Caco-2 (cell line): ENCODE results near the gene GRN. TPM values are rescaled to one million over a fixed set of nuclear protein-coding genes. Genes with fewer than 3 reads are reported as not detected.

Experiments used
- BruUV-seq: library from RNA; stranded (reverse); fragments of 400-500 nt; replicated peaks from 2 replicates; lab custom pipeline; 2021; lab: Mats Ljungman, UMichigan
- CTCF ChIA-PET: fragments of 300-600 bp; sonication (Branson Sonifier 250); formaldehyde crosslinking; loops from one replicate; lab custom pipeline; 2022; ENCODE audit warnings: antibody characterized with exemption; lab: Charles Lee
- POLR2A ChIA-PET: fragments of 300-600 bp; sonication (Branson Sonifier 250); formaldehyde crosslinking; loops from one replicate; lab custom pipeline; 2022; ENCODE audit warnings: antibody characterized with exemption; lab: Charles Lee
- DNase-seq, 2 experiments: peaks; one replicate each; pipeline versions ENCODE4 v3.0.0 to v3.0.0-alpha.2; 2020 to 2022
- H3K27me3 ChIP-seq: replicated peaks from 2 replicates; pipeline ENCODE4 v1.6.0; 2011; ENCODE audit warnings: low read length; ENCODE audit not compliant: control insufficient read depth, insufficient read depth
- H3K36me3 ChIP-seq: 2 replicates; pipeline ENCODE4 v1.5.1; 2011; ENCODE audit warnings: low read length; ENCODE audit not compliant: control insufficient read depth, insufficient read depth
- H3K4me1 ChIP-seq: fragments of 250-450 bp; sonication (Bioruptor Pico); 2 replicates; pipeline ENCODE4 v1.5.1; 2020; ENCODE audit warnings: mild to moderate bottlenecking
- H3K4me3 ChIP-seq: 2 replicates; pipeline ENCODE4 v1.5.1; 2011; ENCODE audit warnings: low read depth, mild to moderate bottlenecking, control low read depth, low read length
- H3K9me3 ChIP-seq: fragments of 250-450 bp; sonication (Bioruptor Pico); 2 replicates; pipeline ENCODE4 v1.5.1; 2020; ENCODE audit warnings: mild to moderate bottlenecking, moderate library complexity
- H3K27ac Mint-ChIP-seq: one replicate; pipeline ENCODE4 v1.8.0; 2022; ENCODE audit warnings: mixed read lengths; ENCODE audit not compliant: unreplicated experiment
- H3K27me3 Mint-ChIP-seq: one replicate; pipeline ENCODE4 v1.8.0; 2022; ENCODE audit warnings: mixed read lengths; ENCODE audit not compliant: insufficient read depth, unreplicated experiment
- H3K36me3 Mint-ChIP-seq: one replicate; pipeline ENCODE4 v1.8.0; 2022; ENCODE audit warnings: mild to moderate bottlenecking, mixed read lengths; ENCODE audit not compliant: insufficient read depth, unreplicated experiment
- H3K4me1 Mint-ChIP-seq: one replicate; pipeline ENCODE4 v1.8.0; 2022; ENCODE audit warnings: low read depth, mixed read lengths; ENCODE audit not compliant: unreplicated experiment
- H3K4me3 Mint-ChIP-seq: one replicate; pipeline ENCODE4 v1.8.0; 2022; ENCODE audit warnings: mild to moderate bottlenecking, moderate library complexity, mixed read lengths; ENCODE audit not compliant: unreplicated experiment
- H3K9me3 Mint-ChIP-seq: one replicate; pipeline ENCODE4 v1.8.0; 2022; ENCODE audit warnings: mixed read lengths; ENCODE audit not compliant: unreplicated experiment
- CTCF ChIP-seq, 2 experiments: fragments of 200-600 bp in 1 of 2; IDR thresholded peaks; 1 replicate in 1 of 2; 2 replicates in 1 of 2; pipeline versions ENCODE4 v1.5.1 to v1.8.0; 2011 to 2022; ENCODE audit warnings: antibody characterized with exemption in 1 of 2, control low read depth in 1 of 2, inconsistent platforms in 1 of 2, low read depth in 1 of 2, low read length in 1 of 2, mild to moderate bottlenecking in 1 of 2, moderate library complexity in 1 of 2; ENCODE audit not compliant: insufficient read depth in 1 of 2, severe bottlenecking in 1 of 2, unreplicated experiment in 1 of 2
- intact Hi-C: fragments of 100-400 bp; cut with micrococcal nuclease; formaldehyde crosslinking; loops from one replicate; pipeline ENCODE4 v1.10.0; 2022; ENCODE audit not compliant: unreplicated experiment
- total RNA-seq: library from RNA; stranded (reverse); gene quantifications from 2 replicates; pipeline ENCODE4 v1.2.3, GENCODE V29; 2022

The GRN gene
- total RNA-seq, 1 experiment from 2014 or later = 167 TPM

- no peaks in the 10 kb centered on the region for H3K36me3 Mint-ChIP-seq
- no peaks in the 10 kb centered on the region for H3K9me3 Mint-ChIP-seq
- Histone ChIP-seq H3K4me3 (no peak overlapping the region), H3K27me3 (no peaks in the 10 kb centered on the region), H3K9me3 (no peaks in the 10 kb centered on the region), H3K4me1 (no peaks in the 10 kb centered on the region), H3K36me3 (no peaks in the 10 kb centered on the region)
- peaks cover 3% of the 10 kb centered on the region for H3K27me3 Mint-ChIP-seq
- H3K4me1 Mint-ChIP-seq = no peaks in the 10 kb centered on the region
- CTCF ChIA-PET = interaction anchor here (1.0 to 1.6 kb wide), 2 partner anchors 9 to 13 kb away, joined by 4 to 5 read pairs; partner anchors contain the start of gene FAM171A2
- no peak overlapping the region for H3K4me3 Mint-ChIP-seq
- no peak for DNase-seq
- H3K27ac Mint-ChIP-seq = no peak overlapping the region
- no peak for TF ChIP-seq CTCF (IDR thresholded peaks at IDR 0.05; ENCODE audit: insufficient read depth in 1 of 2, low read depth in 1 of 2, low read length in 1 of 2, severe bottlenecking in 1 of 2, unreplicated experiment in 1 of 2)
- no TSS peak for BruUV-seq
- POLR2A ChIA-PET = interaction anchor here (0.5 kb wide), 1 partner anchor 361 kb away, joined by 4 read pairs; no protein-coding TSS in a partner anchor
- intact Hi-C loops = no loop called here
These were observed 26.9 kb downstream of the GRN start for GRCh38 chr17:44372036-44372435.

DNA sequence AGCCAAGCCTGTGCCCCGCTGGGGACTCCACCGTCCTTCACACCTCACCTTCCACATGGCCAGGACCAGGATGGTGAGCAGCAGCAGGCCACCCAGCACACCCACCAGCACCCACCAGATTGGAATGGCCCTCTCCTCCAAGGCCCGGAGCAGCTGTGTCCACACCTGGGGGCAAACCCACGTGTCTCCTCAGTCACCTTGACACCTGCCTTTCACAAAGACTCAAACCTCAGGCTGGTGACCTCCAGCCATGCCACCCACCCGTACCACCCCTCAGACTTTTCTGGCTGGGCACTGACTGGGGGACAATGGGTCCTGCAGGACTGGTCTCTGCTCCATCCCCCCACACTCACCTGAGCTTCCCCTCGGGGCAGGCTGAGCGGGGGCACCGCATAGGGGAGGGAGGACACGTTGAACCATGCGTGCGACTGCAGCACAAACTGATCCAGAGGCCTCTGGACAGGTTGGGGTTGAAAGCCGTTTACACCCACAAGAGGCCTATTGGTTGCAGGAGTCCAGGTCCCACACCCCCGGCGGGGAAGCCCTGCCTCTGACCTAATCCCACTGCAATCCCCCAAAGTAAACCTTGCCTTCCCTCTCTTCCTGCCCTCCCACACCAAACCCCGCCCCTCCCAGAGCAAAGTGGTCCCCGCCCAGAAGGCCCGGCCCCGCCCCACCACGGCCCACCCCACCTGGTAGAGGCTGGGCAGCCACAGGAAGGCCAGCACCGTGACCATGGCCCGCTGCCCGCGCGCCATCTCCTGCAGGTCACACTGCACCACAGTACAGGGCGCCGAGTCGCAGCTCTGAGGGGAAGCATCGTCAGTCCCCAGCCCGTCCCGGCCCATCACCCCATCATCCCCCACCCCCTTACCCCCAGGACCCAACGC is 29.4 kb downstream of the GRN start:
- TF ChIP-seq CTCF (IDR thresholded peaks at IDR 0.05; ENCODE audit: insufficient read depth in 1 of 2, low read depth in 1 of 2, low read length in 1 of 2, severe bottlenecking in 1 of 2, unreplicated experiment in 1 of 2) = no peak
- Histone ChIP-seq H3K27me3 (no peaks in the 10 kb centered on the region), H3K9me3 (no peaks in the 10 kb centered on the region), H3K4me1 (no peaks in the 10 kb centered on the region), H3K36me3 (no peaks in the 10 kb centered on the region), H3K4me3 (no peak overlapping the region)
- H3K9me3 Mint-ChIP-seq = no peaks in the 10 kb centered on the region
- H3K4me3 Mint-ChIP-seq = no peak overlapping the region
- intact Hi-C loops = no loop called here
- CTCF ChIA-PET = no interaction called here
- H3K27me3 Mint-ChIP-seq = peaks cover 4% of the 10 kb centered on the region
- BruUV-seq = no TSS peak
- no peak overlapping the region for H3K27ac Mint-ChIP-seq
- H3K36me3 Mint-ChIP-seq = no peaks in the 10 kb centered on the region
- DNase-seq = no peak
- H3K4me1 Mint-ChIP-seq = no peaks in the 10 kb centered on the region
- POLR2A ChIA-PET = no interaction called here

DNA sequence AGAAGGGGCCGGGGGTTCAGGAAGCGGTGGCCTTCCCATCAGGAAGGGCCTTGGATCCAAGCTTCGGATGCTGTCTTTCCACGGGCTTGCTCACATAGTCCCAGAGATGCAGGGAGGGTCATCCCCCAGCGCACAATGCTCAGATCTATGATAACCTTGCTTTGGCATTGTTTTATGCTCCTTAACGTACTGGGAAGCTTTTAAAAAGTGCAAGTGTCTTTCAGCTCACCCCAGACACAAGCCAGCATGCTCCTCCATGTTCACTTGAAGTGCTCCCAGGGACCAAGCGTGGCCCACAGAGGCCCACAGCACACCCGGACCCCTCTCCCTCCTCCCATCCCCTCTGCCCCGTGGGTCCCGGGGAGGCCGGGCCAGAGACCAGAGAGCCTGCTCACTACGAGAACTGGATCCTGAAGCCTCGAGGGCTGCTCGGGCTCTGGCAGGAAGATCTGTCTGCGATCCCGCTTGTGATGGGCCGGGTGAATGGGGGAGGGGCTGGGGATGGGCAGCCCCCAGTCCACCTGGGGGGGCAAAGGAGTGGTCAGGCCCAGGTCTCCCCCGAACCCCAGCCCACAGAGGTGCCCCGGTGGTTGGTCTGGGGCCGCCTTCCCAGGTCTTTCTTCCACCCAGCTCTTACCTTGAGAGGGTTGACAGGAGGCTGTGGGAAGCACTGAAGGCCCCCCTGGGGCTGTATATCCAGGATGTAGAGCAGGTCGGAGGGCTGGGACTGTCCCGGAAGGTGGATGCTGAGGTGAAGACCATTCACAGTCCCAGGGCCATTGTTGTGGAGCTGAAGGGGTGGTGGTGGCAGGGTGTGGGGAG is 30.3 kb downstream of the GRN start:
- H3K4me3 Mint-ChIP-seq = no peak overlapping the region
- DNase-seq = no peak
- H3K9me3 ChIP-seq = no peaks in the 10 kb centered on the region
- no peaks in the 10 kb centered on the region for H3K4me1 ChIP-seq
- H3K9me3 Mint-ChIP-seq = no peaks in the 10 kb centered on the region
- ChIA-PET POLR2A (no interaction called here), CTCF (interaction anchor here (0.8 to 1.3 kb wide), 4 partner anchors 10 to 19 kb away, joined by 3 to 11 read pairs (median 7); partner anchors contain the start of gene FAM171A2)
- H3K27me3 Mint-ChIP-seq = peaks cover 4% of the 10 kb centered on the region
- no peak overlapping the region for H3K4me3 ChIP-seq
- H3K36me3 Mint-ChIP-seq = no peaks in the 10 kb centered on the region
- TF ChIP-seq CTCF (IDR thresholded peaks at IDR 0.05; ENCODE audit: insufficient read depth in 1 of 2, low read depth in 1 of 2, low read length in 1 of 2, severe bottlenecking in 1 of 2, unreplicated experiment in 1 of 2) = no peak
- no TSS peak for BruUV-seq
- intact Hi-C loops = no loop called here
- H3K4me1 Mint-ChIP-seq = no peaks in the 10 kb centered on the region
- H3K27ac Mint-ChIP-seq = no peak overlapping the region
- H3K36me3 ChIP-seq = no peaks in the 10 kb centered on the region
- H3K27me3 ChIP-seq = no peaks in the 10 kb centered on the region
